Loucy (cell line): ENCODE data around the gene FABP3.

Source experiments
- EZH2phosphoT487 ChIP-seq: fragments of 200-600 bp; IDR thresholded peaks from 2 replicates; pipeline ENCODE4 v1.6.1; 2018; ENCODE audit warnings: antibody characterized with exemption, mild to moderate bottlenecking, moderate library complexity, borderline replicate concordance
- TF ChIP-seq, protein P1 (sequence below): fragments of 200-600 bp; sonication (generic); conservative IDR thresholded peaks from 2 replicates; pipeline ENCODE4 v1.5.1; 2014; ENCODE audit warnings: mild to moderate bottlenecking, antibody characterized with exemption, low read length

DNA sequence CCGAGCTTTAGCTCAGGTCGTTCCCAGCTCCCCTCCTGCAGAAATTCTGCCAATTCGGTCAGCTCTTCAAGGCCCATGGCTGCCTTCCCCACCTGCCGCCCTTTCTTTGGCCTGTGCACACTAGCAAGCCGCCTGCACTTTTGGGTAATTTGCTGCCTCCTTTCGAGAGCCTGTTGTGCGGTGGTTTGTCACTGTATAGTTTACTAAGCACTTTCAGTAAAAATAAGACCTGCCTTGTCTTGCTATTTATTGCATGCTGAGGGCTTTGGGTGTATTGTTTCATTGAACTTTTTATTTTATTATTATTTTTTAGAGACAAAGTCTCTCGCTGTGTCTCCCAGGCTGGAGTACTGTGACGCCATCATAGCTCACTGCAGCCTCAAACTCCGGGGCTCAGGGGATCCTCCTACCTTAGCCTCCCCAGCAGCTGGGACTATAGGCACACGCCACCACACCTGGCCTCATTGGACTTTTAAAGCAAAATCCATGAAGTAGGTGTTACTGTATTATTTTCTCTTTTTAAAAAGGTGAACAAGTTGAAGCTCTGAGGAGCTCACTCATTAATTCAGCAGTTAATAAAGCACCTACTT, 1.1 kb upstream of the FABP3 start:
- TF ChIP-seq, protein P1, sequence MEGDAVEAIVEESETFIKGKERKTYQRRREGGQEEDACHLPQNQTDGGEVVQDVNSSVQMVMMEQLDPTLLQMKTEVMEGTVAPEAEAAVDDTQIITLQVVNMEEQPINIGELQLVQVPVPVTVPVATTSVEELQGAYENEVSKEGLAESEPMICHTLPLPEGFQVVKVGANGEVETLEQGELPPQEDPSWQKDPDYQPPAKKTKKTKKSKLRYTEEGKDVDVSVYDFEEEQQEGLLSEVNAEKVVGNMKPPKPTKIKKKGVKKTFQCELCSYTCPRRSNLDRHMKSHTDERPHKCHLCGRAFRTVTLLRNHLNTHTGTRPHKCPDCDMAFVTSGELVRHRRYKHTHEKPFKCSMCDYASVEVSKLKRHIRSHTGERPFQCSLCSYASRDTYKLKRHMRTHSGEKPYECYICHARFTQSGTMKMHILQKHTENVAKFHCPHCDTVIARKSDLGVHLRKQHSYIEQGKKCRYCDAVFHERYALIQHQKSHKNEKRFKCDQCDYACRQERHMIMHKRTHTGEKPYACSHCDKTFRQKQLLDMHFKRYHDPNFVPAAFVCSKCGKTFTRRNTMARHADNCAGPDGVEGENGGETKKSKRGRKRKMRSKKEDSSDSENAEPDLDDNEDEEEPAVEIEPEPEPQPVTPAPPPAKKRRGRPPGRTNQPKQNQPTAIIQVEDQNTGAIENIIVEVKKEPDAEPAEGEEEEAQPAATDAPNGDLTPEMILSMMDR, result no peak
- no peak for TF ChIP-seq EZH2phosphoT487
